Prostate gland (tissue), 2 donors: Measurements from ENCODE around the gene HMGB3.

Source experiments
- POLR2A ChIP-seq: fragments of 450-650 bp; IDR thresholded peaks from one replicate; pipeline ENCODE4 v1.6.1; 2016; ENCODE audit warnings: antibody characterized with exemption, mild to moderate bottlenecking
- TF ChIP-seq, protein P1 (sequence below), 4 experiments: fragments of 200-600 bp in 2 of 4; fragments of 450-650 bp in 2 of 4; sonication (generic) in 2 of 4; IDR thresholded peaks; 1 replicate in 3 of 4; 2 replicates in 1 of 4; pipeline ENCODE4 v1.5.1; 2016 to 2019; ENCODE audit warnings: antibody characterized with exemption in 4 of 4, mild to moderate bottlenecking in 2 of 4, moderate library complexity in 2 of 4

DNA sequence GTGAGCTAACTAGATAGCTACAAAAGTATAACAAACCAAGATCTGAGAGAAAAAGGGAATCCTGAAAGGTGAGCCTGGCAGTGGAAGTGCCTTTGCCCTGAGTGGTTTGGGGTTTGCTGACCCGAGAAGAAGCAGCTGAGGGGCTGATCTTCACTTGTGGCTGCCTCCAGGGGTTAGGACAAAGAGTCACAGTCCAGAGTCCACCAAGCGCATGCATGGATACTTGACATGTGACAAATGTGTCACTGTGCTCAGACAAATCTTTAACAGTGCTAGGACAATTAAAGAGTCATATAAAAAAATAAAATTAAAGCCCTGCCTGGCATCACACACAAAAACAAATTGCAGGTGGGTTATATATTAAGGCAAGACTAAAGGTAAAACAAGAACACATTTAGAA lies 26.4 kb downstream of the HMGB3 start:
- no peak for TF ChIP-seq POLR2A
- TF ChIP-seq, protein P1, sequence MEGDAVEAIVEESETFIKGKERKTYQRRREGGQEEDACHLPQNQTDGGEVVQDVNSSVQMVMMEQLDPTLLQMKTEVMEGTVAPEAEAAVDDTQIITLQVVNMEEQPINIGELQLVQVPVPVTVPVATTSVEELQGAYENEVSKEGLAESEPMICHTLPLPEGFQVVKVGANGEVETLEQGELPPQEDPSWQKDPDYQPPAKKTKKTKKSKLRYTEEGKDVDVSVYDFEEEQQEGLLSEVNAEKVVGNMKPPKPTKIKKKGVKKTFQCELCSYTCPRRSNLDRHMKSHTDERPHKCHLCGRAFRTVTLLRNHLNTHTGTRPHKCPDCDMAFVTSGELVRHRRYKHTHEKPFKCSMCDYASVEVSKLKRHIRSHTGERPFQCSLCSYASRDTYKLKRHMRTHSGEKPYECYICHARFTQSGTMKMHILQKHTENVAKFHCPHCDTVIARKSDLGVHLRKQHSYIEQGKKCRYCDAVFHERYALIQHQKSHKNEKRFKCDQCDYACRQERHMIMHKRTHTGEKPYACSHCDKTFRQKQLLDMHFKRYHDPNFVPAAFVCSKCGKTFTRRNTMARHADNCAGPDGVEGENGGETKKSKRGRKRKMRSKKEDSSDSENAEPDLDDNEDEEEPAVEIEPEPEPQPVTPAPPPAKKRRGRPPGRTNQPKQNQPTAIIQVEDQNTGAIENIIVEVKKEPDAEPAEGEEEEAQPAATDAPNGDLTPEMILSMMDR (IDR thresholded peaks at IDR 0.05), result no peak
